ENCODE measurements around the gene OR5H14. TPM values are rescaled to one million over a fixed set of nuclear protein-coding genes. Genes with fewer than 3 reads are reported as not detected.

The OR5H14 gene
- total RNA-seq, 1 donor from 2014 or later, result not detected

DNA sequence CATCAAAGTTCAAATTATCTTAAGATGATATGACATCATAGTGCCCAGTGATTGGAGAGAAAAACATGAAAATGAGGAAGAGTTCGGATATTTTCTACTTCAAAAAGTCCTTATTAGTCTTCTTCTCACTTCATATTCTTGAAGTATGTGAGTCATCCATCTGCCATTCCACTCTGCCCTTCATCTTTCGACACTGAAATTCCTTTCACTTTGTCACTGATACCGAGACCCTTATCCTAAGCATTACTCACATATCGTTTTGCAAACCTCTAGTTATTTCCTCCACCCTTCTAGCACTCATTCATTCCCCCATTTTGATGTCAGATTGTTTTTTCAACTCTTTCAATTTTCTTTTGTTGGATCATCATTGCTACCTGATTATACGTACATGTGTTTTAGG is 4.0 kb downstream of the OR5H14 start:
- TF ChIP-seq, protein P1, sequence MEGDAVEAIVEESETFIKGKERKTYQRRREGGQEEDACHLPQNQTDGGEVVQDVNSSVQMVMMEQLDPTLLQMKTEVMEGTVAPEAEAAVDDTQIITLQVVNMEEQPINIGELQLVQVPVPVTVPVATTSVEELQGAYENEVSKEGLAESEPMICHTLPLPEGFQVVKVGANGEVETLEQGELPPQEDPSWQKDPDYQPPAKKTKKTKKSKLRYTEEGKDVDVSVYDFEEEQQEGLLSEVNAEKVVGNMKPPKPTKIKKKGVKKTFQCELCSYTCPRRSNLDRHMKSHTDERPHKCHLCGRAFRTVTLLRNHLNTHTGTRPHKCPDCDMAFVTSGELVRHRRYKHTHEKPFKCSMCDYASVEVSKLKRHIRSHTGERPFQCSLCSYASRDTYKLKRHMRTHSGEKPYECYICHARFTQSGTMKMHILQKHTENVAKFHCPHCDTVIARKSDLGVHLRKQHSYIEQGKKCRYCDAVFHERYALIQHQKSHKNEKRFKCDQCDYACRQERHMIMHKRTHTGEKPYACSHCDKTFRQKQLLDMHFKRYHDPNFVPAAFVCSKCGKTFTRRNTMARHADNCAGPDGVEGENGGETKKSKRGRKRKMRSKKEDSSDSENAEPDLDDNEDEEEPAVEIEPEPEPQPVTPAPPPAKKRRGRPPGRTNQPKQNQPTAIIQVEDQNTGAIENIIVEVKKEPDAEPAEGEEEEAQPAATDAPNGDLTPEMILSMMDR (IDR thresholded peaks at IDR 0.05), result no peak
- Histone ChIP-seq H3K4me1 (no peaks in the 10 kb centered on the region), H3K36me3 (no peaks in the 10 kb centered on the region), H3K27ac (no peak overlapping the region), H3K27me3 (no peaks in the 10 kb centered on the region), H3K4me3 (no peak overlapping the region), H3K9me3 (no peaks in the 10 kb centered on the region)
- DNase-seq (ENCODE audit: low spot score in 2 of 2), result no peak
- intact Hi-C loops (cut with DNase I), result no loop called here

DNA sequence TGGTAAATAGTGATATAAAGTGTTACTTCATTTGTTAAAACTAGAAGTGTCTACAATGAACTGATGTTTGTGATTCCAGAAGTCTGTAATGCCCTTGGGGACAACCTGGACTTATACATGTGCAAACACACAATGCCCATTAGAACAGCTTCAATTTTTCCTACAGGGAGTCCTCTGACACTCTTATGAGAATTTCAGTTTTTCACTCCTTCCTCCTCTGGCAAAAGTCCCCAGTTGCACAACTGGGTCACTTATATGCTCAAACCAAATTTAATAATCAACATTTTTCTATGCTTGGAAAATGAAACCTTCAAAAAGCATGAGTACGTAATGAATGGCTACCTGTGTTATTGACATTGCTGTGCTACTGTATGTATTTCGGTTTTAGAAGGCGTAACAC is 19.1 kb downstream of the OR5H14 start, which contains the start of gene OR5H15:
Gene OR5H15, plus strand, starts transcription at position 301 of the 400 bp plus-strand sequence. CDS start 2,004 bp downstream, outside the sequence.
- Histone ChIP-seq H3K4me3 (no peak within 1 kb of the TSS), H3K36me3 (no peaks in the 10 kb centered on the region), H3K4me1 (no peaks in the 10 kb centered on the region), H3K9me3 (no peaks in the 10 kb centered on the region), H3K27ac (no peak within 1 kb of the TSS), H3K27me3 (no peaks in the 10 kb centered on the region)
- DNase-seq (ENCODE audit: low spot score in 2 of 2), result no peak
- TF ChIP-seq, protein P1 (IDR thresholded peaks at IDR 0.05), result no peak
- intact Hi-C loops (cut with DNase I), result no loop called here

DNA sequence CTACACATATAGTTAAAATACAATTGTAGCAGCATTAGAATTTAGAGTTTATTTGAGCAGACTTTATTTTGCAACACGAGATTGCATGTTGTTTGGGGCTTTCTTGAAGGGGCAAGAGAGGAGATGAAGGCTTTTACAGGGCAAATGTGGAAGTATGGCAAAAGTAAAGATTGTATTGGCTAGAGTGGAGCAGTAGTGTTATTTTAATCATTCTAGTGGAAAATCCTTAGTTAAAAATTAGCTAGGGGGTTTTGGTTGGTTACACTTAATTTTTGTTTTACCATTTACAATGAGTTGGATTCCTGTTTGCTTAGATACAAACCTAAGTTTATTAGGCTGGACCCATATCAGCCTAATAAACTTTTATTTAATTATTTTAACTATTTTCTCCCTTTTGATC is 23.8 kb downstream of the OR5H14 start:
- no peaks in the 10 kb centered on the region for H3K27me3 ChIP-seq
- no peaks in the 10 kb centered on the region for H3K9me3 ChIP-seq
- H3K27ac ChIP-seq, result no peak overlapping the region
- intact Hi-C loops (cut with DNase I), result no loop called here
- no peak overlapping the region for H3K4me3 ChIP-seq
- TF ChIP-seq, protein P1 (IDR thresholded peaks at IDR 0.05), result no peak
- no peaks in the 10 kb centered on the region for H3K36me3 ChIP-seq
- DNase-seq (ENCODE audit: low spot score in 2 of 2), result no peak
- H3K4me1 ChIP-seq, result no peaks in the 10 kb centered on the region

DNA sequence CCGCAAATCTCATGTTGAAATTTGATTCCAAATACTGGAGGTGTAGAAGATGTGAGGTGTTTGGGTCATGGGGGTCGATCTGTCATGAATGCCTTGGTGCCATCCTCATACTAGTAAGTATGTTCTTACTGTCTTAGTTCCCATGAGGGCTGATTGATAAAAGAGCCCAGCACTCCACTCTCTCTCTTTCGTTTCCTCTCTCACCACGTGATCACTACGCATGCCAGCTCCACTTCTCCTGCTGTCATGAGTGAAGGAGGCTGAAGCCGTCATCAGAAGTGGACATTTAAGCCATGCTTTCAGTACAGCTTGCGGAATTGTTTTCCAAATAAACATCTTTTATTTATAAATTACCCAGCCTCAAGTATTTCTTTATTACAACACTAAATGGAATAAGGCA is 25.3 kb downstream of the OR5H14 start:
- Histone ChIP-seq H3K27ac (no peak overlapping the region), H3K4me3 (no peak overlapping the region), H3K36me3 (no peaks in the 10 kb centered on the region), H3K4me1 (no peaks in the 10 kb centered on the region), H3K9me3 (no peaks in the 10 kb centered on the region), H3K27me3 (no peaks in the 10 kb centered on the region)
- TF ChIP-seq, protein P1 (IDR thresholded peaks at IDR 0.05), result no peak
- DNase-seq (ENCODE audit: low spot score in 2 of 2), result no peak
- intact Hi-C loops (cut with DNase I), result no loop called here

DNA sequence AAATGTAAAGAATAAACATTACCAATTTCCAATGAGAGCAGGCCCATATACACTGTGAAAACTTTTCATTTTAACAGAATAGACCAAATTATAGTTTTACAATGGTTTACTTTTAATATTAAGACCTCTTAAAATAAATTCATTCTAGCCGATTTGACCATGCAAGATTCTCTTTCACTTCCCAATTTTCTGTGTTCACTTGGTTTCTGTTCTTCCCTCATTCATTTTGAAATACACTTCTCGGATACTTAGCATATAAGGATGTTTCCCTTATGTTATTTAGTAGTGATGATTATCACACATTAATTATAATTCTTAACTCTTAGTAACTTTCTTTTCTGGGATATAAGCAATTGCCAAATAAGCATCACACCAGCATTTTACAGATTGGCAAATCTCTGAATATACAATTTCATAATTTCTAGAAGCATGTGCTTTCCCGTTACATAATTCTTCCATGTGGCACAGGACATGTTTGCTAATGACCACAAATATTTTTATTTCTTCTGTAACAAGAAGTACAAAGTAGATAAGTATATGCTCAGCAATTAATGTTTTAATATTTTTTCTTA is 33.1 kb downstream of the OR5H14 start:
- Histone ChIP-seq H3K4me3 (no peak overlapping the region), H3K36me3 (no peaks in the 10 kb centered on the region), H3K9me3 (no peaks in the 10 kb centered on the region), H3K4me1 (no peaks in the 10 kb centered on the region), H3K27me3 (no peaks in the 10 kb centered on the region), H3K27ac (no peak overlapping the region)
- DNase-seq (ENCODE audit: low spot score in 2 of 2), result no peak
- TF ChIP-seq, protein P1 (IDR thresholded peaks at IDR 0.05), result no peak
- intact Hi-C loops (cut with DNase I), result no loop called here

DNA sequence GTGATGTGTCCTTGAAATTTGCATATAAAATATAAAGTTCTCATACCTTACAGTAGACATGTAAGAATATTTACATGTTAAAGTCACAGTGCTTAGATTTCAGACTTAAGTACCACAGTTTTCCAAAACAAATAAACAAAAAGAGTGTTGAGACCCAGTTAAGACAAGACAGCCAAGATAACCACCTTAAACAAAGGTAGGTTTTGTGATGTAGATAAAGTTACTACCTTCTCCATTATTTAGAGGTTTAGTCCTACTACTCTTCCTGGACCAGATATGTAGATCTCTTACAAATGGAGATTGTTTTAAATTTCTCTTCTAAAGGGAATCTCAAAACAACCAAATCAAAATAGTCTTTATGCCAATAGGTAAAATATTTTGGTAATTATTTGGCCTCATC is 34.9 kb downstream of the OR5H14 start:
- TF ChIP-seq, protein P1 (IDR thresholded peaks at IDR 0.05), result no peak
- DNase-seq (ENCODE audit: low spot score in 2 of 2), result no peak
- Histone ChIP-seq H3K27me3 (no peaks in the 10 kb centered on the region), H3K4me1 (no peaks in the 10 kb centered on the region), H3K27ac (no peak overlapping the region), H3K9me3 (no peaks in the 10 kb centered on the region), H3K36me3 (no peaks in the 10 kb centered on the region), H3K4me3 (no peak overlapping the region)
- intact Hi-C loops (cut with DNase I), result no loop called here
